GM19099 (cell line): ENCODE data around the gene ERVMER34-1.

Experiments used
- POLR2A ChIP-seq: IDR thresholded peaks from 3 replicates; pipeline ENCODE4 v1.6.1; 2011; ENCODE audit warnings: low read depth; ENCODE audit not compliant: insufficient read length; ENCODE audit errors: extremely low read depth

The ERVMER34-1 gene, protein sequence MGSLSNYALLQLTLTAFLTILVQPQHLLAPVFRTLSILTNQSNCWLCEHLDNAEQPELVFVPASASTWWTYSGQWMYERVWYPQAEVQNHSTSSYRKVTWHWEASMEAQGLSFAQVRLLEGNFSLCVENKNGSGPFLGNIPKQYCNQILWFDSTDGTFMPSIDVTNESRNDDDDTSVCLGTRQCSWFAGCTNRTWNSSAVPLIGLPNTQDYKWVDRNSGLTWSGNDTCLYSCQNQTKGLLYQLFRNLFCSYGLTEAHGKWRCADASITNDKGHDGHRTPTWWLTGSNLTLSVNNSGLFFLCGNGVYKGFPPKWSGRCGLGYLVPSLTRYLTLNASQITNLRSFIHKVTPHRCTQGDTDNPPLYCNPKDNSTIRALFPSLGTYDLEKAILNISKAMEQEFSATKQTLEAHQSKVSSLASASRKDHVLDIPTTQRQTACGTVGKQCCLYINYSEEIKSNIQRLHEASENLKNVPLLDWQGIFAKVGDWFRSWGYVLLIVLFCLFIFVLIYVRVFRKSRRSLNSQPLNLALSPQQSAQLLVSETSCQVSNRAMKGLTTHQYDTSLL

DNA sequence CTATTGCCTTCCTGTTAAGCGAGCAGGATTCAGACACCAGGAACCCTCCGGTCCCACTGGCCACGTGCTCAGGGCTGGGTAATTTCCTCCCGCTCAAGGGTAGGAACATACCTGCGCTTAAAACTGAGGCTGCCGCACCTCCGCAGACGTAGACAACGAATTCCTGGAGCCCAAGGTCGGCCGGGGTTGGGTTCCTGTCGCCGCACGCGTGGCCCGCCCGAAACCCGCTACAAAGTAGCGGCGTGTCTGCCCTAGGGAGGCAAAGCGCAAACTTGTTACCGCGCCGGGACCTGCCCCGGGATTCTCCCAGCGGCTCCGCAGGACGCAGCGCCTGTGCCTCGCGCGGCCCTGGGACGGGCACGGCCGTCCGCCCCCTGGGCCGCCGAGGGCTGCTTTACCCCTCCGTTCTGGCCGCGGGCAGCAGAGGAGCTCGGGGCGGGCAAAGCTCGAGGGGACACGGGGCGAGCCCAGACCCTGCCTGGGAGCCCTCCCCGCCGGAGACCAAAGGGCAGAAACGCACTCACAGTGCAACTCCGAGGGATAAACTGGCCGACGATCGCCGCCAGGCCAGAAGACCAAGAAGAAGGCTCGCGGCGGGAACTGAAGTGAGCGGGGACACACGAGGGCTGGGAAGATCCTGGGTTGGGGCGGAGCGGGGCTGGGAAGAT is at the start of gene ERVMER34-1:
ERVMER34-1 (minus strand) TSS at position 607 of the 668 bp plus-strand sequence. CDS start 5,905 bp downstream, outside the sequence.
- no peak for TF ChIP-seq POLR2A

DNA sequence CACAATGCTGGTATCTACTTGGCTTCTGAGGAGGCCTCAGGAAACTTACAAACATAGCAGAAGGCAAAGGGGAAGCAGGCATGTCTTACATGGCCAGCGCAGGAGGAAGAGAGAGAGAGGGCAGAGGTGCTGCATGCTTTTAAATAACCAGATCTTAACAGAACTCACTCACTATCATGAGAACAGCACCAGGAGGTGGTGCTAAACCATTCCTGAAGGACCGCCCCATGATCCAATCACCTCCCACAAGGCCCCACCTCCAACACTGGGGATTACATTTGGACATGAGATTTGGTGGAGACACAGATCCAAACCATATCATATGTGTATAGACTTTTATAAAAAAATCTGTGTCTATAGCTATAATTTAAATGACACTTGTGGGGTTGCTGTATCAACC is 48.6 kb upstream of the ERVMER34-1 start:
- TF ChIP-seq POLR2A = no peak

DNA sequence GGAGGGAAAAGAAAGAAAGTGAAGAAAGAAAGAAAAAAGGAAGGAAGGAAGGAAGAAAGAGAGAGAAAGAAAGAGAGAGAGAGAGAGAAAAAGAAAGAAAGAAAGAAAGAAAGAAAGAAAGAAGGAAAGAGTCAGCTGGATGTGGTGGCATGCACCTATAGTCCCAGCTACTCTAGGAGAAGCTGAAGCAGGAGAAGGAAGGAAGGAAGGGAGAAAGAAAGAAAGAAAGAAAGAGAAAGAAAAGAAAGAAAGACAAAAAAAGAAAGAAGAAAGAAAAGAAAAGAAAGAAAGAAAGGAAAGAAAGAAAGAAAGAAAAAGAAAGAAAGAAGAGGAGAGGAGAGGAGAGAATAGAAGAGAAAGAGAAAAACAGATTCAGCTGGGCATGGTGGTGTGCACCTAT is 44.3 kb upstream of the ERVMER34-1 start:
- no peak for TF ChIP-seq POLR2A

DNA sequence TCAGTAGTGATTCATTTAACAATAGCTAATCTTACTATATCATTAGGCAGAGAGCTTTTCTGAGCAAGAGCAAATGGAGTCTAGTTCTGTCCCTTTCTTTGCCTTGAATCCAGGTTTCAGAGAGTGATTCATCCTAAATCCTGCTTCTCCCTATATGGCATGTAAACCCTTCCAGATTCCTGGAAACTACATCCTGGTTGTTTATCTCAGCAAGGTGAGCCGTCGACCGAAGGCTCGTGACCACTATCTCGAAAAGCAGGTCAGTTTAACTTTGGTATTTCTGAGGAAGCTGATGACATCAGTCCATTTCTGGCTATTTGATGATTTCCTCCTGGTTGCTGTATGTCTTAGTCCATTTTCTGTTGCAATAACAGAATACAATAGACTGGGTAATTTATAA is 40.7 kb upstream of the ERVMER34-1 start:
- no peak for TF ChIP-seq POLR2A

DNA sequence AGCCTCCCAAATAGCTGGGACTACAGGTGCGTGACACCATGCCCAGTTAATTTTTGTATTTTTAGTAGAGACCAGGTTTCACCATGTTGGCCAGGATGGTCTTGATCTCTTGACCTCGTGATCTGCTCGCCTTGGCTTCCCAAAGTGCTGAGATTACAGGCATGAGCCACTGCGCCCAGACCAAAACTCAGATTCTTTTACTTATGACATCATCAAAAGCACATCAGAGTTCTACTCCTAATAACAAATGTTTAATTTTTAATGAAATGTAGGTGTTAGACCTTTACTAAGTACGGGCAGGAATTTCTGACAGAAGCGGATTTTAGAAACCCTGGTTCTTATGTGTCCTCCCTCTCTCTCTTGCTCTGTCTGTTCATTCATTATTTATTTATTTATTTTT is 38.5 kb upstream of the ERVMER34-1 start:
- no peak for TF ChIP-seq POLR2A

DNA sequence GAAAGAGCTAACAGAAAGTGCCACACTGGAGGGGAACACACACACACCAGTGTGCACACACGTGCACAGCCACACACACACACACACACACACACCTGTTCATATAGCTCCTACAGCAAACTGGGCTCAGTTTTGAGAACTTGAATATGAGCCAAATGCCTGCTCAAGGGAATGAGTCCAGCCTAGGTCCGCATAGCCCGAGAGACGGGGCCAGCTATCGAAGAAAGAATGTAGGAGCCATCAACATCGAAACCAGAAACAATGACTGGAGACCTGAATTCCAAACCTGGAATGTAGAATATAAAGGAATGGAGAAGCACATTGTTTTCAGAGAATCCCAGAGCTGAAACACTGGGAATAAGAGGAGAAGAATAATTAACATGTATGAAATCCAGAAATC is 37.6 kb upstream of the ERVMER34-1 start:
- TF ChIP-seq POLR2A = no peak

DNA sequence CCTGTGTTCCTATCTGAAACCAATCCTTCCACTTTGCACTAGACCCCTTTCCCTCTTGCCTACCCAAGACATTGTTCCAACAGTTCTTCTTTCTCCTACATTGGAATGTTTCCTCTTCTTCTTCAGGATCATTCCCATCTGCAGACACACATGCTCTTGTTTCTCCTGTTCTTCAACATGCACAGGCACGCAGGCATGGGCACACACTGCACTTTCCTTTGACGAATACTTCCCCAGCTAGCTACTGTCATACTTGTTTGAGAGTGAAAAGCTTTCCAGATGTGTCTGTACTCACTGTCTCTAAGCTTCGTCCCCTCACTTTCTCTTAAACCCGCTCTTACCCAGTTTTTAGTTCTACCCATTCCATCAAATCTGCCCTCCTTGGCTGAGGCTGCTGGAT is 31.8 kb upstream of the ERVMER34-1 start:
- no peak for TF ChIP-seq POLR2A

DNA sequence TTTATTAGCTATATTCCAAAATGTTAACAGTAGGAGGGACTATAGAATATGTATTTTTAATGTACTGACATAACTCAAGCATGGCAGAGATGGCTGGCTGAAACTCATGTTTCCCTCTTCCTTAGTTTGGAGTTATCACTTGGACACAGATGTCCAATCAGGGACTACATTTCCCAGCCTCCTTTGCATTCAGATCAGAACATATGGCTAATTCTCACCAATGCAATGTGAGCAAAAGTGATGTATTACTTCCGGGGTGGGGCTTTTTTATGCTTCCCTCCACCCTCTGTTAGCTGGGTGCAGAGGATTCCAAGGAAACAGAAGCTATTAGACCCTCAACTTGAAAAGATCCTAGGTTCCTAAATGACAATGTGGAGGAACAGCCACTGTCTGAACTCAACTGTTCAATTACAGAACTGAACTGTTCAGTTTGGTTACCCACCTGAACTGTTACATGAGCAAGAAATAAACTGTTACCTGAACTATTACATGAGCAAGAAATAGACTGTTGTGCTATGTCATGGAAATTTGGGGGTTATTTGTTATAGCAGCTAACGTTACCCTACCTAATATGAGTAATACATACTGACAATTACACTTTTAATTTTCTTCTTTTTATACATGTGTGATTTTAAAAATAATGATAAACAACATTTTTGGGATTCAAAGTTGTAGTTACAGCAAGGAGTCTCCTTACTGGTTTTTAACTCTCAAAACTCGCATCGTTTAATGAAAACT is 29.6 kb upstream of the ERVMER34-1 start:
- no peak for TF ChIP-seq POLR2A

DNA sequence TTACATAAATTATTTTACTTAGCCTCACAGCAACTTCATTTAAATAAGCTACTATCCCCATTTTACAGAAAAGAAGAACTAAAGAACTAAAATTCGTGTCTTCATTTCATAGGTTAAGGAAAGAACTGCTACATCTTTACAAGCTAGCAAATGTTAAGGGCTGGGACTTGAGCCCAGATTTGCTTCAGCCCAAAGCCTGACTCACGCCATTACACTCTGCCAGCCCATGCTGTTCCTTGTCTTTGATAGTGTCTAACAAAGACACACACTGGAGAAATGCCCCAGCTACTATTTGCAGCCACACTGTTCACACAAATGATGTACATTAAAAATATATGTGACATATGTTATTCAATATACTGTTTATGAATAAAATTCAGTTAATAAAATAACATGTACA is 29.0 kb upstream of the ERVMER34-1 start:
- TF ChIP-seq POLR2A = no peak

DNA sequence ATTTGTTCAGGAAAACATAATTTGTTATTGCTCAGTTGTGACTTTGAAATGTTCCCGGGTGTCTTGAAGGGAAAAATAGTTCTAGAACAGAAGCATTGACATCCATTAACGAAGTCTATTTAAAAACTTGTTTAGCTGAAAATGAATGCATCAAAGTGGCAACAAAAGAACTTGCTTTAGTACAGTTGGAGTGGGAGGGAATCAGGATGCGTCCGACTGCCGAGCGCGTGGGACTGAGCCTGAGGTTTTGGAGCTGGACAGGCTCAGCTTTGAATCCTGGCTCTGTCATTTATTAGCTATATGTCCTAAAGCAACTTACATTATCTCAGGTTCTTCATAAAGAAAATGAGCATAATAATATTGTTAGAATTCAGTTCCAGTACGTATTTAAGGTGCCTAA is 9.0 kb upstream of the ERVMER34-1 start:
- no peak for TF ChIP-seq POLR2A

DNA sequence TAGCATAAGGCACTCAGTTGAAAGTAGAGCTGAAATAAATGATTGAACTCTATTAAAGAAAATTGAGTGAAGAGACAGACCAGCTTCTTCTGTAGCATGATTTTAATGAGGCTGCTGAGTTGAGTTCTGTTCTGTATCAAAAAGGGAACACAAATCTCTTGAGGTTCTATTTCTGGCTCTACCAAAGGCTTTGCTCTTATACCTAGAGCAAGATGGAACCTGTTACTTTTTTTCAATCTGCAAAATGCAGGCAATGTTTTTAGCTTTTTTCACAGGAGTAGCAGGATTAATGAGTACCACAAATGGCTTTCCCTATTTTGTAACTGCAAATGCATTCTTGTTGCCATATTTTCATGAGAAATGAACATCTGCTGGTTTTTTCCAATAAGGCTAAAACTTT is 4.2 kb upstream of the ERVMER34-1 start:
- TF ChIP-seq POLR2A = no peak

DNA sequence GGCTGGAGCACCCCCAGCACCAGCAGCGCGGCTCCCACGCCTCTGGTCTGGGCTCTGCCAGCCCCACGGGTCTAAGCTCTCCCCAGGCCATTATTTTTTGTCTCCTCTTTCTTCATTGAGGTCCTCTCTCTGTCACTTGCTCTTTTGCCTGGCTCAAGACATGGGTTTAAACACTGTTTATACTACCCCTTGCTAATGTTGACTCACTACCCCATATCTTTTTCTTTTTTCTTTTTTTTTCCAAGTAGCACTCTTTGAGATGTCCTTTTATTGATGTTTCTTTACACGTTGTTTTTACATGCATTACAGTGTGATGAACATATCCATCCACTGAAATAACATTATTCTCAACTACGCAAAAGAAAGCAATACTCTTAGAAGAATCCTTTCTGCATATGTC is 1.7 kb upstream of the ERVMER34-1 start:
- no peak for TF ChIP-seq POLR2A

DNA sequence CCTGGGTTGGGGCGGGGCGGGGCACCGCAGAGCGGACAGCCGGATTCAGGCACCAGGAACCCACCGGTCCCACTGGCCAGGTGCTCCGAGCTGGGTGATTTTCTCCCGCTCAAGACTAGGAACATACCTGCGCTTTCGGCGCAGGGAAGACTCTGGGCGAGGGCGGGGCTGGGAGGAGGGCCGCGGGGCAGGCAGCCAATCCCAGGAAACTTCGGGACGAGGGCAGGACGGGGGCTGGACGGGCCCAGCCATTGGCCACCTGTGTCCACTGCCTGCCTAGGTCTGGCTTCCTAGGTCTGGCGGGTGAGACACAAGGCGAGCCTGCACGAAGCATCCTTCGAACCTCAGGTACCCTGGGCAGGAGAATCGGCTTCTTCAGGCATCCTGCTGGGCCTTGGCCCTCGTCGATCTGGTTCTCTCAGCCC is 274 bp upstream of the ERVMER34-1 start:
- TF ChIP-seq POLR2A = no peak

DNA sequence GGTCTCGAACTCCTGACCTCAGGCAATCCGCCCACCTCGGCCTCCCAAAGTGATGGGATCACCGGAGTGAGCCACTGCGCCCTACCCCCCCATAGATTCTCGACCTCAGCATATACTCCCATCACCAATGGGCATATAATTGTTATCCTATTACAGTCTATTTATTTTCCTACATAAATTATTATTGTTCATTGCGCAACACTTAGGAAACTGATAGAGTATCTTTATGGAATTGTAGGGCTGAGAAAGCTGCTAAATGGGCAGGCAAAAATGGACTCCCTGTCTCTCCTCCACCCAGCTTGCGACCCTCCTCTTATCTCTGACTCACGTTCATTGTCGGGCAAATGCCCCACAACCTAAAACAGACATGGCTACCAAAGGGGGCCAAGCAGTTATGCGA is 1.0 kb downstream of the ERVMER34-1 start:
- TF ChIP-seq POLR2A = no peak

DNA sequence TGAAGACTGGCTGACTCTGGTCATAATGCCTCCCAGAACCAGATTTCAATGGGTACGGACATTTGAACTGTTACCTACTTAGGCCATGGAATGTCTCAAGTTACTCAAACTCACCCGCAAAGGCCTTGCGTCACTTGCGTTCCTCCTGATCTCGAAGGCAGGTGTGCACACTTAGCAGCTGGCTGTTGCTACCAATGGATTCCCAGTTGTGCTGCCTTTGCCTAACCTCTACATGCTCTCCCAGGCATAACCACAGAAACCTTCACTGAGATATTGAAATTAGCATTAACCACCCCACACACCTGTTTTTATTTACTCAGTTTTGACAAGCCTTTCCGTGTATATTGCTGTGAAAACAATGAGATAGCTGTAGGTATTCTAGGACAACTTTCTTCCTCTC is 2.8 kb downstream of the ERVMER34-1 start:
- no peak for TF ChIP-seq POLR2A

DNA sequence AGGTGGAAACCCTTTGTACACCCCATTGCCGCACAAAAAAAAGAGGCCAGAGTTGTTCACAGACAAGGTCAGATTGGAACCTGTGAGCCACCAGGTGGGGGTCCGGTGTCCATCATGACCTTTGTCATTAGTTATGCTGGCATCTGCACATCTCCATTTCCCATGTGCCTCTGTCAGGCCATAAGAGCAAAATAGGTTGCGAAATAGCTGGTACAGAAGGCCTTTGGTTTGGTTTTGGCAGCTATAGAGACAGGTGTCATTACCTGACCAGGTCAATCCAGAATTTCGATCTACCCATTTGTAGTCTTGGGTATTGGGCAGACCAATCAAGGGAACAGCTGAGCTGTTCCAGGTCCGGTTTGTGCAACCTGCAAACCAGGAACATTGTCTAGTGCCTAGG is 6.6 kb downstream of the ERVMER34-1 start:
- TF ChIP-seq POLR2A = no peak

DNA sequence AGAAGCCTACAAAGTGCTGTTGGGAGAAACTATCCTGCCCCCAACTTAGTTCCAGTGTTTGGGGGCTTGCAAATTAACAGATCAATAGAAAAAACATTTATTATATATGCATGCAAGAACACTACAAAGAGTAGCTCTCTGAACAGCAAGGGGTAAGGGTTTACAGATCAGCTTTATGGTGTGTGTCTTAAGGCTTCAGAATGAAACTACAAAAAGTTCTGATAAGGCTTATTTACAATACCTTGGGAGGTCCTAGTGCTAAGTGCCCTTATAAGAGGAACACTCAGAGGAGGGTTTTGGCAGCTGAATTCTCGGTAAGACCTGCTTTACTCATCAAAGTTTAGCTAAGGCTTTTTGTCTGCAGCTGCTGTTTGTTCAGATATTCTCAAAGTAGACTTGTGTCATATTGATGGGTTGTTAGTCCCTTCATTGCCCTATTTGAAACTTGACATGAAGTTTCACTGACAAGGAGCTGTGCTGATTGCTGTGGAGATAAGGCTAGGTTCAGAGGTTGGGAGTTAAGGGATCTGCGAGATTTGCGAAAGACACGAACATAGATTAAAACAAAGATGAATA is 7.7 kb downstream of the ERVMER34-1 start:
- TF ChIP-seq POLR2A = no peak
